Measurements from ENCODE around the gene GSC2.

DNA sequence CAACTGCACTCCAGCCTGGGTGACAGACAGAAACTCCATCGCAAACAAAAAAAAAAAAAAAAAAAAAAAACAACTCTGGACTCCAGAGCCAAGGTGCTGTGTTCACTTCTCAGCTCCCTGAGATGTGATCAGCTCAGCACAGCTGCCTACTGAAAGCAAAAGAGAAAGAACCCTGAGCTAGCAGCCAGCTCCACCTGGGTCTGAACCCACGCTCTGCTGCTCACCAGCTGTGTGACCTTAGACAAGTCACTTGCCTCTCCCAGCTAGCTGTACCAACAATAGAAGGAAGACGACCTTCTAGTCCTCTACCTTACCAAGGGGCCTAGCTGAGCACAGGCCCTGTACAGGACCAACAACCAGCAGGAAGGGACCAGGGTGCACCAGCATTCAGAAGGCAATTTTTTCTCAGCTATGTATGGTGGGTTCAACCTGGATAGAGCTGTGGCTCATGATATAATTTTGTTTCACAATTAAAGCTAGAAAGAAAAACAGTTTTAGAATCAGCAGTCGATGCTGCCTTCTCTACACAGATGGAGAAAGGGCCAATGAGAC, 31.7 kb downstream of the GSC2 start:
- TF ChIP-seq, protein P1, sequence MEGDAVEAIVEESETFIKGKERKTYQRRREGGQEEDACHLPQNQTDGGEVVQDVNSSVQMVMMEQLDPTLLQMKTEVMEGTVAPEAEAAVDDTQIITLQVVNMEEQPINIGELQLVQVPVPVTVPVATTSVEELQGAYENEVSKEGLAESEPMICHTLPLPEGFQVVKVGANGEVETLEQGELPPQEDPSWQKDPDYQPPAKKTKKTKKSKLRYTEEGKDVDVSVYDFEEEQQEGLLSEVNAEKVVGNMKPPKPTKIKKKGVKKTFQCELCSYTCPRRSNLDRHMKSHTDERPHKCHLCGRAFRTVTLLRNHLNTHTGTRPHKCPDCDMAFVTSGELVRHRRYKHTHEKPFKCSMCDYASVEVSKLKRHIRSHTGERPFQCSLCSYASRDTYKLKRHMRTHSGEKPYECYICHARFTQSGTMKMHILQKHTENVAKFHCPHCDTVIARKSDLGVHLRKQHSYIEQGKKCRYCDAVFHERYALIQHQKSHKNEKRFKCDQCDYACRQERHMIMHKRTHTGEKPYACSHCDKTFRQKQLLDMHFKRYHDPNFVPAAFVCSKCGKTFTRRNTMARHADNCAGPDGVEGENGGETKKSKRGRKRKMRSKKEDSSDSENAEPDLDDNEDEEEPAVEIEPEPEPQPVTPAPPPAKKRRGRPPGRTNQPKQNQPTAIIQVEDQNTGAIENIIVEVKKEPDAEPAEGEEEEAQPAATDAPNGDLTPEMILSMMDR (conservative IDR thresholded peaks at IDR 0.05; ENCODE audit: low read length) = no peak
- no peak for TF ChIP-seq EZH2phosphoT487 (IDR thresholded peaks at IDR 0.05; ENCODE audit: borderline replicate concordance)
